Stimulated activated naive B cell treated with anti-CD40 and anti-IgM and Interleukin-4, amounts not matched to agents 10 μg/mL and 1 μg/mL and 100 μg/mL, for 72 hours (primary cell): ENCODE results near the gene GOLGA2.
"Not testable (repeated sequence)": the region's sequence is repeated elsewhere in the genome, so short reads cannot be mapped to it uniquely, and the experiment has no call there.

Experiments
- ATAC-seq, 2 donors: fragments of 150-1000 bp; cut with Tn5 transposase; replicated peaks; 2 replicates each; pipeline ENCODE4 v1.10.0; 2021; ENCODE audit warnings: moderate library complexity in 1 of 2
- DNase-seq: peaks from one replicate; pipeline ENCODE4 v3.0.0; 2021
- H3K27ac Mint-ChIP-seq: one replicate; pipeline ENCODE4 v1.8.0; 2022; ENCODE audit warnings: mild to moderate bottlenecking, mixed read lengths
- H3K27me3 Mint-ChIP-seq, 2 donors: one replicate each; pipeline ENCODE4 v1.8.0; 2022; ENCODE audit warnings: mixed read lengths in 2 of 2
- H3K36me3 Mint-ChIP-seq, 2 donors: one replicate each; pipeline ENCODE4 v1.8.0; 2022; ENCODE audit warnings: mixed read lengths in 2 of 2, mild to moderate bottlenecking in 1 of 2
- H3K4me1 Mint-ChIP-seq, 2 donors: one replicate each; pipeline ENCODE4 v1.8.0; 2022; ENCODE audit warnings: mixed read lengths in 2 of 2, mild to moderate bottlenecking in 1 of 2
- H3K4me3 Mint-ChIP-seq, 2 donors: one replicate each; pipeline ENCODE4 v1.8.0; 2022; ENCODE audit warnings: mild to moderate bottlenecking in 2 of 2, mixed read lengths in 2 of 2, moderate library complexity in 1 of 2
- H3K9me3 Mint-ChIP-seq, 2 donors: one replicate each; pipeline ENCODE4 v1.8.0; 2022; ENCODE audit warnings: mixed read lengths in 2 of 2, mild to moderate bottlenecking in 1 of 2

The GOLGA2 gene

GRCh38 chr9:128280084-128280622 is 4.3 kb upstream of the GOLGA2 start:
- no peak for ATAC-seq
- Mint-ChIP-seq H3K27ac (no peak overlapping the region), H3K36me3 (peaks cover 13 to 29% of the 10 kb centered on the region in 2 donors), H3K27me3 (no peaks in the 10 kb centered on the region), H3K9me3 (no peaks in the 10 kb centered on the region), H3K4me1 (peaks cover 23 to 27% of the 10 kb centered on the region in 2 donors), H3K4me3 (no peak overlapping the region)
- DNase-seq, result no peak

- H3K9me3 Mint-ChIP-seq, ATAC-seq, DNase-seq: not testable (repeated sequence)
Observed at GRCh38 chr9:128279088-128280073, 3.6 kb upstream of the GOLGA2 start.

GRCh38 chr9:128276574-128277270 is 915 bp upstream of the GOLGA2 start:
- H3K27me3 Mint-ChIP-seq, result no peaks in the 10 kb centered on the region
- DNase-seq (no peak), ATAC-seq (no peak)
- peaks cover 20 to 40% of the 10 kb centered on the region in 2 donors for H3K36me3 Mint-ChIP-seq
- peak overlapping the region; percentile 94 to 98 for H3K4me3 Mint-ChIP-seq
- peaks cover 24 to 38% of the 10 kb centered on the region in 2 donors for H3K4me1 Mint-ChIP-seq
- H3K9me3 Mint-ChIP-seq, result no peaks in the 10 kb centered on the region
- H3K27ac Mint-ChIP-seq, result peak overlapping the region; percentile 98

More at GRCh38 chr9:128279088-128280073, 3.6 kb upstream of the GOLGA2 start:
- not testable (repeated sequence) for H3K27me3 Mint-ChIP-seq, H3K4me3 Mint-ChIP-seq, H3K27ac Mint-ChIP-seq
- Mint-ChIP-seq H3K36me3 (peaks cover 11 to 29% of the 10 kb centered on the region in 2 donors), H3K4me1 (peaks cover 24 to 32% of the 10 kb centered on the region in 2 donors)

GRCh38 chr9:128276008-128276573 is 284 bp upstream of the GOLGA2 start, which contains the start of gene SWI5:
TSS of gene SWI5 (plus strand) at chr9:128276276.
- no peaks in the 10 kb centered on the region for H3K27me3 Mint-ChIP-seq

GRCh38 chr9:128274245-128274644 is 1.6 kb downstream of the GOLGA2 start:
- no peak for ATAC-seq
- Mint-ChIP-seq H3K4me1 (peaks cover 25 to 38% of the 10 kb centered on the region in 2 donors), H3K4me3 (no peak overlapping the region)

More at GRCh38 chr9:128276008-128276573, 284 bp upstream of the GOLGA2 start, which contains the start of gene SWI5:
- Mint-ChIP-seq H3K27ac (peak within 1 kb of the TSS; percentile 98), H3K36me3 (peaks cover 24 to 42% of the 10 kb centered on the region in 2 donors), H3K9me3 (no peaks in the 10 kb centered on the region), H3K4me1 (peaks cover 26 to 38% of the 10 kb centered on the region in 2 donors), H3K4me3 (peak within 1 kb of the TSS; percentile 94 to 98)
- peak; percentile 98 to 99 for ATAC-seq
- DNase-seq, result peak; percentile 99

GRCh38 chr9:128271512-128271911 is 4.3 kb downstream of the GOLGA2 start:
- ATAC-seq, result no peak
- Mint-ChIP-seq H3K4me3 (no peak overlapping the region), H3K4me1 (peaks cover 12 to 21% of the 10 kb centered on the region in 2 donors), H3K27me3 (no peaks in the 10 kb centered on the region), H3K27ac (no peak overlapping the region), H3K36me3 (peaks cover 25 to 55% of the 10 kb centered on the region in 2 donors), H3K9me3 (no peaks in the 10 kb centered on the region)
- DNase-seq, result no peak

More at GRCh38 chr9:128274245-128274644, 1.6 kb downstream of the GOLGA2 start:
- peaks cover 21 to 40% of the 10 kb centered on the region in 2 donors for H3K36me3 Mint-ChIP-seq
- H3K27ac Mint-ChIP-seq, result no peak overlapping the region
- no peaks in the 10 kb centered on the region for H3K9me3 Mint-ChIP-seq
- H3K27me3 Mint-ChIP-seq, result no peaks in the 10 kb centered on the region
- no peak for DNase-seq

GRCh38 chr9:128271112-128271511 is 4.7 kb downstream of the GOLGA2 start:
- H3K9me3 Mint-ChIP-seq, result no peaks in the 10 kb centered on the region
- ATAC-seq (no peak), DNase-seq (no peak)
- H3K36me3 Mint-ChIP-seq, result peaks cover 27 to 55% of the 10 kb centered on the region in 2 donors
- no peaks in the 10 kb centered on the region for H3K27me3 Mint-ChIP-seq
- H3K27ac Mint-ChIP-seq, result no peak overlapping the region
- H3K4me3 Mint-ChIP-seq, result no peak overlapping the region
- peaks cover 8 to 17% of the 10 kb centered on the region in 2 donors for H3K4me1 Mint-ChIP-seq

GRCh38 chr9:128266868-128267590 is 8.8 kb downstream of the GOLGA2 start:
- H3K4me3 Mint-ChIP-seq, result no peak overlapping the region
- H3K27ac Mint-ChIP-seq, result no peak overlapping the region
- H3K27me3 Mint-ChIP-seq, result no peaks in the 10 kb centered on the region
- DNase-seq (no peak), ATAC-seq (no peak)
- H3K9me3 Mint-ChIP-seq, result no peaks in the 10 kb centered on the region
- peaks cover 0 to 1% of the 10 kb centered on the region in 2 donors for H3K4me1 Mint-ChIP-seq
- H3K36me3 Mint-ChIP-seq, result peaks cover 36 to 64% of the 10 kb centered on the region in 2 donors

GRCh38 chr9:128265348-128265847 is 10.4 kb downstream of the GOLGA2 start:
- Mint-ChIP-seq H3K4me1 (peaks cover 0 to 2% of the 10 kb centered on the region in 2 donors), H3K4me3 (no peak overlapping the region), H3K27ac (no peak overlapping the region), H3K36me3 (peaks cover 44 to 67% of the 10 kb centered on the region in 2 donors), H3K9me3 (no peaks in the 10 kb centered on the region), H3K27me3 (no peaks in the 10 kb centered on the region)
- ATAC-seq, result no peak
- no peak for DNase-seq

GRCh38 chr9:128262687-128263086 is 13.1 kb downstream of the GOLGA2 start:
- H3K36me3 Mint-ChIP-seq, result peaks cover 57 to 72% of the 10 kb centered on the region in 2 donors
- DNase-seq, result no peak
- H3K27ac Mint-ChIP-seq, result no peak overlapping the region
- H3K9me3 Mint-ChIP-seq, result no peaks in the 10 kb centered on the region
- H3K4me3 Mint-ChIP-seq, result no peak overlapping the region
- no peaks in the 10 kb centered on the region for H3K27me3 Mint-ChIP-seq
- peaks cover 0 to 2% of the 10 kb centered on the region in 2 donors for H3K4me1 Mint-ChIP-seq
- ATAC-seq, result no peak

- H3K27ac Mint-ChIP-seq, result no peak overlapping the region
- ATAC-seq, result no peak
- peaks cover 50 to 61% of the 10 kb centered on the region in 2 donors for H3K36me3 Mint-ChIP-seq
Observed at GRCh38 chr9:128260340-128260739, 15.5 kb downstream of the GOLGA2 start.

GRCh38 chr9:128259156-128259555 is 16.7 kb downstream of the GOLGA2 start:
- H3K9me3 Mint-ChIP-seq, result no peaks in the 10 kb centered on the region
- no peaks in the 10 kb centered on the region for H3K27me3 Mint-ChIP-seq
- H3K4me3 Mint-ChIP-seq, result no peak overlapping the region
- H3K4me1 Mint-ChIP-seq, result peaks cover 4 to 7% of the 10 kb centered on the region in 2 donors
- peaks cover 53 to 61% of the 10 kb centered on the region in 2 donors for H3K36me3 Mint-ChIP-seq
- no peak overlapping the region for H3K27ac Mint-ChIP-seq
- no peak for ATAC-seq
- no peak for DNase-seq

More at GRCh38 chr9:128260340-128260739, 15.5 kb downstream of the GOLGA2 start:
- Mint-ChIP-seq H3K4me1 (peaks cover 2 to 3% of the 10 kb centered on the region in 2 donors), H3K27me3 (no peaks in the 10 kb centered on the region), H3K4me3 (no peak overlapping the region), H3K9me3 (no peaks in the 10 kb centered on the region)
- no peak for DNase-seq

- ATAC-seq, result no peak
- Mint-ChIP-seq H3K9me3 (no peaks in the 10 kb centered on the region), H3K36me3 (peaks cover 53 to 61% of the 10 kb centered on the region in 2 donors), H3K4me1 (peaks cover 4 to 7% of the 10 kb centered on the region in 2 donors), H3K27ac (no peak overlapping the region), H3K4me3 (no peak overlapping the region), H3K27me3 (no peaks in the 10 kb centered on the region)
- DNase-seq, result no peak
Observed at GRCh38 chr9:128258326-128258725, 17.5 kb downstream of the GOLGA2 start.
